GM12878 (cell line): ENCODE results near the gene LRRTM3. TPM values are rescaled to one million over a fixed set of nuclear protein-coding genes. Genes with fewer than 3 reads are reported as not detected.

Experiments used
- ATAC-seq: fragments of 200-7000 bp; cut with Tn5 transposase; 3 replicates; pipeline ENCODE4 v1.9.1; 2020; ENCODE audit warnings: mild to moderate bottlenecking, moderate library complexity
- BruUV-seq: library from RNA; stranded (reverse); fragments of 400-500 nt; replicated peaks from 2 replicates; lab custom pipeline; 2021; lab: Mats Ljungman, UMichigan
- CTCF ChIA-PET: fragments of 300-600 bp; sonication (Branson Sonifier 250); formaldehyde crosslinking; extraction: SDS; loops from one replicate; lab custom pipeline; 2021; ENCODE audit warnings: inconsistent platforms; lab: Yijun Ruan, JAX
- POLR2A ChIA-PET: fragments of 350-600 bp; formaldehyde crosslinking; extraction: SDS; loops from one replicate; lab custom pipeline; 2021; ENCODE audit warnings: inconsistent platforms; lab: Charles Lee
- RAD21 ChIA-PET: fragments of 300-600 bp; sonication (Branson Sonifier 250); formaldehyde crosslinking; loops from one replicate; lab custom pipeline; 2023; ENCODE audit warnings: antibody characterized with exemption; ENCODE audit not compliant: unreplicated experiment; lab: Charles Lee
- SMC1A ChIA-PET: fragments of 300-600 bp; sonication (Branson Sonifier 250); formaldehyde crosslinking; loops from one replicate; lab custom pipeline; 2023; ENCODE audit not compliant: unreplicated experiment, uncharacterized antibody; lab: Charles Lee
- DNase-seq: peaks from one replicate; pipeline ENCODE4 v3.0.0-alpha.2; 2011; ENCODE audit warnings: low read depth, low spot score
- FAIRE-seq: peaks from 3 replicates; lab custom pipeline; 2011; peaks lifted over from hg19 to GRCh38; lab: Jason Lieb, UNC
- H2AFZ ChIP-seq: 2 replicates; pipeline ENCODE4 v1.6.0; 2011; ENCODE audit warnings: low read depth, low read length, control low read depth; ENCODE audit not compliant: control insufficient read depth
- H3K27ac ChIP-seq: 2 replicates; pipeline ENCODE4 v1.5.1; 2011; ENCODE audit warnings: control low read depth; ENCODE audit not compliant: control insufficient read depth, insufficient read depth
- H3K27me3 ChIP-seq, 2 experiments: replicated peaks in 1 of 2; 2 replicates each; pipeline versions ENCODE4 v1.6.0 to v1.6.1; 2011; ENCODE audit warnings: low read length in 1 of 2; ENCODE audit not compliant: control insufficient read depth in 2 of 2, insufficient read depth in 2 of 2
- H3K36me3 ChIP-seq, 2 experiments: 2 replicates each; pipeline ENCODE4 v1.5.1; 2011; ENCODE audit warnings: low read length in 1 of 2; ENCODE audit not compliant: control insufficient read depth in 2 of 2, insufficient read depth in 2 of 2
- H3K4me1 ChIP-seq: 2 replicates; pipeline ENCODE4 v1.6.1; 2011; ENCODE audit warnings: mild to moderate bottlenecking, low read length, moderate library complexity, mixed read lengths; ENCODE audit not compliant: control insufficient read depth, insufficient read depth
- H3K4me2 ChIP-seq: 2 replicates; pipeline ENCODE4 v1.6.0; 2011; ENCODE audit warnings: control low read depth; ENCODE audit not compliant: control insufficient read depth, insufficient read depth
- H3K4me3 ChIP-seq: fragments of 200-600 bp; sonication (generic); 2 replicates; pipeline ENCODE4 v1.5.1; 2016
- H3K79me2 ChIP-seq: 2 replicates; pipeline ENCODE4 v1.6.0; 2011; ENCODE audit warnings: low read length; ENCODE audit not compliant: control insufficient read depth, insufficient read depth
- H3K9ac ChIP-seq: 2 replicates; pipeline ENCODE4 v1.8.0; 2011; ENCODE audit warnings: low read length, control low read depth, mixed read lengths; ENCODE audit not compliant: control insufficient read depth, insufficient read depth
- H3K9me3 ChIP-seq: replicated peaks from 3 replicates; pipeline ENCODE4 v1.5.1; 2011; ENCODE audit warnings: mild to moderate bottlenecking, low read length; ENCODE audit not compliant: control insufficient read depth, insufficient read depth
- H4K20me1 ChIP-seq: 2 replicates; pipeline ENCODE4 v1.6.0; 2011; ENCODE audit not compliant: control insufficient read depth, insufficient read depth
- BRCA1 ChIP-seq: IDR thresholded peaks from 2 replicates; pipeline ENCODE4 v1.6.1; 2011; ENCODE audit warnings: low read depth, low read length, improper control_type of control experiment
- CREB1 ChIP-seq: IDR thresholded peaks from 2 replicates; pipeline ENCODE4 v1.6.1; 2012; ENCODE audit warnings: low read depth, mild to moderate bottlenecking, inconsistent platforms
- ETV6 ChIP-seq, 2 experiments: fragments of 450-650 bp in 1 of 2; IDR thresholded peaks in 1 of 2; conservative IDR thresholded peaks in 1 of 2; 2 replicates each; pipeline ENCODE4 v1.6.1; 2014; ENCODE audit warnings: antibody characterized with exemption in 1 of 2, borderline replicate concordance in 1 of 2, low read depth in 1 of 2, mild to moderate bottlenecking in 1 of 2, moderate library complexity in 1 of 2
- HDAC6 ChIP-seq: fragments of 200-600 bp; sonication (generic); IDR thresholded peaks from one replicate; pipeline ENCODE4 v1.8.0; 2017; ENCODE audit warnings: antibody characterized with exemption; ENCODE audit not compliant: unreplicated experiment
- HDGF ChIP-seq: fragments of 450-650 bp; IDR thresholded peaks from 2 replicates; pipeline ENCODE4 v1.6.1; 2016; ENCODE audit warnings: antibody characterized with exemption
- NR2C2 ChIP-seq: IDR thresholded peaks from 2 replicates; pipeline ENCODE4 v1.6.1; 2011; ENCODE audit warnings: borderline replicate concordance, low read depth; ENCODE audit not compliant: control insufficient read depth, insufficient read length
- NRF1 ChIP-seq: conservative IDR thresholded peaks from 2 replicates; pipeline ENCODE4 v1.6.1; 2011; ENCODE audit warnings: mild to moderate bottlenecking, low read depth, low read length, improper control_type of control experiment
- TCF7 ChIP-seq: IDR thresholded peaks from 2 replicates; pipeline ENCODE4 v1.6.1; 2014; ENCODE audit warnings: antibody characterized with exemption, borderline replicate concordance
- WGBS: methylation state at CpG from one replicate; pipeline ENCODE4 v1.1.6; 2016; ENCODE audit warnings: low lambda C conversion rate; ENCODE audit not compliant: insufficient replicate concordance, insufficient coverage; ENCODE audit errors: missing lambda C conversion rate; 5-methylcytosine and 5-hydroxymethylcytosine counted together
- in situ Hi-C: fragments of 300-500 bp; cut with MboI; formaldehyde crosslinking; loops from 9 replicates; pipeline ENCODE4 v1.14.3; 2018; ENCODE audit warnings: mixed read lengths
- intact Hi-C: fragments of 100-400 bp; cut with micrococcal nuclease; formaldehyde crosslinking; loops from one replicate; pipeline ENCODE4 v1.14.2; 2022; ENCODE audit not compliant: unreplicated experiment
- polyA plus RNA-seq, 11 experiments: library from polyadenylated mRNA; depleted of rRNA in 4 of 11; unstranded in 6 of 11; stranded (reverse) in 5 of 11; fragments of >200 nt; fragmentation: Nextera tagmentation in 4 of 11; fragmentation: Illumina TruSeq in 1 of 11; extraction: Ambion mirVana in 4 of 11; extraction: Trizol in 1 of 11; gene quantifications; 1 replicate in 1 of 11; 2 replicates in 10 of 11; pipeline versions ENCODE4 v1.2.1 to v1.2.3, GENCODE V29; 2011 to 2016; ENCODE audit warnings: inconsistent platforms in 2 of 11, missing spikeins in 2 of 11, low read depth in 1 of 11
- total RNA-seq, 4 experiments: library from RNA; depleted of rRNA in 3 of 4; stranded (reverse); fragments of >200 nt in 3 of 4; fragmentation: Illumina TruSeq in 1 of 4; extraction: Trizol in 1 of 4; gene quantifications; 2 replicates each; pipeline versions ENCODE4 v1.2.1 to v1.2.3, GENCODE V29; 2013 to 2021
- TF ChIP-seq, protein P1 (sequence below): fragments of 450-650 bp; formaldehyde crosslinking; IDR thresholded peaks from 2 replicates; pipeline ENCODE4 v1.5.0; 2022; ENCODE audit warnings: mild to moderate bottlenecking, missing genetic modification characterization
- TF ChIP-seq, protein P2 (sequence below): fragments of 450-650 bp; IDR thresholded peaks from 2 replicates; pipeline ENCODE4 v1.6.1; 2017; ENCODE audit warnings: mild to moderate bottlenecking, low read depth, inconsistent platforms; ENCODE audit not compliant: poor library complexity, severe bottlenecking
- TF ChIP-seq, protein P3 (sequence below): fragments of 450-650 bp; IDR thresholded peaks from 2 replicates; pipeline ENCODE4 v1.6.1; 2018; ENCODE audit warnings: mild to moderate bottlenecking, low read depth, moderate library complexity; ENCODE audit not compliant: partially characterized antibody
- TF ChIP-seq, protein P4 (sequence below): IDR thresholded peaks from 2 replicates; pipeline ENCODE4 v1.6.1; 2012; ENCODE audit warnings: low read depth, low read length, improper control_type of control experiment
- TF ChIP-seq, protein P5 (sequence below): IDR thresholded peaks from 2 replicates; pipeline ENCODE4 v1.6.1; 2011; ENCODE audit warnings: low read depth, mild to moderate bottlenecking, low read length, moderate library complexity, borderline replicate concordance; ENCODE audit errors: extremely low read depth

The LRRTM3 gene
- total and polyA plus RNA-seq, 10 of the 15 experiments (the other 5 are each of a cell fraction or from before 2014, with no cell fraction given) = not detected

DNA sequence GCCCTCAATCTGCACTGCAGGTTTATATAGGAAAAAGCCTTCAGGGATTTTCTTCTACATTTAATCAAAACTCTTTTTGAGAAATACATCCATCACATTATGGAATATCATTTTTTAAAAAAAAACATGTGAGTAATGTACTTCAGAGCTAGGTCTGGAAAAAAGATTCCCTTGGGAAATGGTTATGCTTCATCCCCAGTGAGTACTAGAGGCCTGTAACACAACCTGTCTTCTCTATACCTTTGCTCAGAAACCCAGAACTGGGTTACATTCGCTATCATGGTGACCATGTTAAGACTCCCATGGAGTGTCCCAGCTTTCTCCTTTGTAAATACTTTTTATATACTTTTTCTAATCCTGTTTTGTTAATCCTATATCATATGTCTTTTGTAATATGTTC, 186.9 kb downstream of the LRRTM3 start:
- Histone ChIP-seq H3K4me1 (no peaks in the 10 kb centered on the region), H3K79me2 (no peaks in the 10 kb centered on the region), H3K4me3 (no peak overlapping the region), H2AFZ (no peak overlapping the region), H3K9me3 (no peaks in the 10 kb centered on the region), H4K20me1 (no peaks in the 10 kb centered on the region), H3K27ac (no peak overlapping the region), H3K27me3 (no peaks in the 10 kb centered on the region), H3K36me3 (no peaks in the 10 kb centered on the region), H3K9ac (no peak overlapping the region), H3K4me2 (no peak overlapping the region)
- 0% methylated on average over 1 of the region's 1 CpG for WGBS
- DNase-seq (no peak), ATAC-seq (no peak), FAIRE-seq (no peak)
- RAD21 ChIA-PET = no interaction called here
- BruUV-seq = no TSS peak
- CTCF ChIA-PET = no interaction called here
- POLR2A ChIA-PET = no interaction called here
- in situ Hi-C loops (no loop called here), intact Hi-C loops (no loop called here)
- SMC1A ChIA-PET = interaction anchor here (0.6 to 2.0 kb wide), 5 partner anchors 12 to 381 kb away, joined by 3 to 6 read pairs (median 4); no protein-coding TSS in a partner anchor
- TF ChIP-seq CREB1 (no peak), NR2C2 (no peak), HDAC6 (no peak), BRCA1 (no peak), HDGF (no peak), NRF1 (no peak), ETV6 (conservative IDR thresholded peaks at IDR 0.05 in 1 of 2, IDR thresholded peaks at IDR 0.05 in 1 of 2; ENCODE audit: borderline replicate concordance in 1 of 2, low read depth in 1 of 2) (no peak), TCF7 (no peak)
- TF ChIP-seq, protein P1, sequence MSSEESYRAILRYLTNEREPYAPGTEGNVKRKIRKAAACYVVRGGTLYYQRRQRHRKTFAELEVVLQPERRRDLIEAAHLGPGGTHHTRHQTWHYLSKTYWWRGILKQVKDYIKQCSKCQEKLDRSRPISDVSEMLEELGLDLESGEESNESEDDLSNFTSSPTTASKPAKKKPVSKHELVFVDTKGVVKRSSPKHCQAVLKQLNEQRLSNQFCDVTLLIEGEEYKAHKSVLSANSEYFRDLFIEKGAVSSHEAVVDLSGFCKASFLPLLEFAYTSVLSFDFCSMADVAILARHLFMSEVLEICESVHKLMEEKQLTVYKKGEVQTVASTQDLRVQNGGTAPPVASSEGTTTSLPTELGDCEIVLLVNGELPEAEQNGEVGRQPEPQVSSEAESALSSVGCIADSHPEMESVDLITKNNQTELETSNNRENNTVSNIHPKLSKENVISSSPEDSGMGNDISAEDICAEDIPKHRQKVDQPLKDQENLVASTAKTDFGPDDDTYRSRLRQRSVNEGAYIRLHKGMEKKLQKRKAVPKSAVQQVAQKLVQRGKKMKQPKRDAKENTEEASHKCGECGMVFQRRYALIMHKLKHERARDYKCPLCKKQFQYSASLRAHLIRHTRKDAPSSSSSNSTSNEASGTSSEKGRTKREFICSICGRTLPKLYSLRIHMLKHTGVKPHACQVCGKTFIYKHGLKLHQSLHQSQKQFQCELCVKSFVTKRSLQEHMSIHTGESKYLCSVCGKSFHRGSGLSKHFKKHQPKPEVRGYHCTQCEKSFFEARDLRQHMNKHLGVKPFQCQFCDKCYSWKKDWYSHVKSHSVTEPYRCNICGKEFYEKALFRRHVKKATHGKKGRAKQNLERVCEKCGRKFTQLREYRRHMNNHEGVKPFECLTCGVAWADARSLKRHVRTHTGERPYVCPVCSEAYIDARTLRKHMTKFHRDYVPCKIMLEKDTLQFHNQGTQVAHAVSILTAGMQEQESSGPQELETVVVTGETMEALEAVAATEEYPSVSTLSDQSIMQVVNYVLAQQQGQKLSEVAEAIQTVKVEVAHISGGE (CRISPR knock-in tag) = no peak
- TF ChIP-seq, protein P2, sequence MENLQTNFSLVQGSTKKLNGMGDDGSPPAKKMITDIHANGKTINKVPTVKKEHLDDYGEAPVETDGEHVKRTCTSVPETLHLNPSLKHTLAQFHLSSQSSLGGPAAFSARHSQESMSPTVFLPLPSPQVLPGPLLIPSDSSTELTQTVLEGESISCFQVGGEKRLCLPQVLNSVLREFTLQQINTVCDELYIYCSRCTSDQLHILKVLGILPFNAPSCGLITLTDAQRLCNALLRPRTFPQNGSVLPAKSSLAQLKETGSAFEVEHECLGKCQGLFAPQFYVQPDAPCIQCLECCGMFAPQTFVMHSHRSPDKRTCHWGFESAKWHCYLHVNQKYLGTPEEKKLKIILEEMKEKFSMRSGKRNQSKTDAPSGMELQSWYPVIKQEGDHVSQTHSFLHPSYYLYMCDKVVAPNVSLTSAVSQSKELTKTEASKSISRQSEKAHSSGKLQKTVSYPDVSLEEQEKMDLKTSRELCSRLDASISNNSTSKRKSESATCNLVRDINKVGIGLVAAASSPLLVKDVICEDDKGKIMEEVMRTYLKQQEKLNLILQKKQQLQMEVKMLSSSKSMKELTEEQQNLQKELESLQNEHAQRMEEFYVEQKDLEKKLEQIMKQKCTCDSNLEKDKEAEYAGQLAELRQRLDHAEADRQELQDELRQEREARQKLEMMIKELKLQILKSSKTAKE = no peak
- TF ChIP-seq, protein P3, sequence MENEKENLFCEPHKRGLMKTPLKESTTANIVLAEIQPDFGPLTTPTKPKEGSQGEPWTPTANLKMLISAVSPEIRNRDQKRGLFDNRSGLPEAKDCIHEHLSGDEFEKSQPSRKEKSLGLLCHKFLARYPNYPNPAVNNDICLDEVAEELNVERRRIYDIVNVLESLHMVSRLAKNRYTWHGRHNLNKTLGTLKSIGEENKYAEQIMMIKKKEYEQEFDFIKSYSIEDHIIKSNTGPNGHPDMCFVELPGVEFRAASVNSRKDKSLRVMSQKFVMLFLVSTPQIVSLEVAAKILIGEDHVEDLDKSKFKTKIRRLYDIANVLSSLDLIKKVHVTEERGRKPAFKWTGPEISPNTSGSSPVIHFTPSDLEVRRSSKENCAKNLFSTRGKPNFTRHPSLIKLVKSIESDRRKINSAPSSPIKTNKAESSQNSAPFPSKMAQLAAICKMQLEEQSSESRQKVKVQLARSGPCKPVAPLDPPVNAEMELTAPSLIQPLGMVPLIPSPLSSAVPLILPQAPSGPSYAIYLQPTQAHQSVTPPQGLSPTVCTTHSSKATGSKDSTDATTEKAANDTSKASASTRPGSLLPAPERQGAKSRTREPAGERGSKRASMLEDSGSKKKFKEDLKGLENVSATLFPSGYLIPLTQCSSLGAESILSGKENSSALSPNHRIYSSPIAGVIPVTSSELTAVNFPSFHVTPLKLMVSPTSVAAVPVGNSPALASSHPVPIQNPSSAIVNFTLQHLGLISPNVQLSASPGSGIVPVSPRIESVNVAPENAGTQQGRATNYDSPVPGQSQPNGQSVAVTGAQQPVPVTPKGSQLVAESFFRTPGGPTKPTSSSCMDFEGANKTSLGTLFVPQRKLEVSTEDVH = no peak
- TF ChIP-seq, protein P4, sequence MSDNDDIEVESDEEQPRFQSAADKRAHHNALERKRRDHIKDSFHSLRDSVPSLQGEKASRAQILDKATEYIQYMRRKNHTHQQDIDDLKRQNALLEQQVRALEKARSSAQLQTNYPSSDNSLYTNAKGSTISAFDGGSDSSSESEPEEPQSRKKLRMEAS = no peak
- TF ChIP-seq, protein P5, sequence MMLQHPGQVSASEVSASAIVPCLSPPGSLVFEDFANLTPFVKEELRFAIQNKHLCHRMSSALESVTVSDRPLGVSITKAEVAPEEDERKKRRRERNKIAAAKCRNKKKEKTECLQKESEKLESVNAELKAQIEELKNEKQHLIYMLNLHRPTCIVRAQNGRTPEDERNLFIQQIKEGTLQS = no peak
